Neuronal stem cell (in vitro differentiated cells): ENCODE results near the gene NOP16.
A peak's percentile ranks its signal among the peaks of the same experiment; 100 is the strongest.

Experiments
- DNase-seq: peaks from one replicate; pipeline ENCODE4 v3.0.0-alpha.2; 2013; ENCODE audit warnings: low spot score
- H2AFZ ChIP-seq: one replicate; pipeline ENCODE4 v1.6.1; 2013; ENCODE audit warnings: mild to moderate bottlenecking, low read length, inconsistent platforms
- H2AK5ac ChIP-seq: 2 replicates; pipeline ENCODE4 v1.6.1; 2013; ENCODE audit warnings: low read depth, mild to moderate bottlenecking, inconsistent platforms, low read length, moderate library complexity, mixed read lengths
- H2BK120ac ChIP-seq: 2 replicates; pipeline ENCODE4 v1.6.1; 2013; ENCODE audit warnings: low read depth, mild to moderate bottlenecking, inconsistent platforms, low read length, moderate library complexity, mixed read lengths
- H2BK12ac ChIP-seq: one replicate; pipeline ENCODE4 v1.6.1; 2013; ENCODE audit warnings: low read length, inconsistent platforms
- H2BK15ac ChIP-seq: 2 replicates; pipeline ENCODE4 v1.6.1; 2013; ENCODE audit warnings: mild to moderate bottlenecking, low read length, inconsistent platforms, mixed read lengths
- H2BK5ac ChIP-seq: one replicate; pipeline ENCODE4 v1.6.1; 2013; ENCODE audit warnings: inconsistent platforms, mild to moderate bottlenecking, low read length, moderate library complexity
- H3K14ac ChIP-seq: one replicate; pipeline ENCODE4 v1.6.1; 2013; ENCODE audit warnings: low read length, inconsistent platforms
- H3K18ac ChIP-seq: 2 replicates; pipeline ENCODE4 v1.6.1; 2013; ENCODE audit warnings: low read length, inconsistent platforms
- H3K23ac ChIP-seq: 2 replicates; pipeline ENCODE4 v1.6.1; 2013; ENCODE audit warnings: low read depth, mild to moderate bottlenecking, mixed read lengths, low read length, inconsistent platforms; ENCODE audit not compliant: poor library complexity
- H3K27ac ChIP-seq: replicated peaks from 3 replicates; pipeline ENCODE4 v1.5.1; 2013; ENCODE audit warnings: low read length, inconsistent platforms
- H3K27me3 ChIP-seq, 3 experiments: 2 replicates each; pipeline ENCODE4 v1.6.1; 2013; ENCODE audit warnings: low read length in 3 of 3, mild to moderate bottlenecking in 2 of 3, inconsistent platforms in 1 of 3, low read depth in 1 of 3, mixed read lengths in 1 of 3, moderate library complexity in 1 of 3; ENCODE audit not compliant: control insufficient read depth in 3 of 3, insufficient read depth in 3 of 3
- H3K36me3 ChIP-seq, 2 donors: replicated peaks in 1 of 2; 2 replicates each; pipeline ENCODE4 v1.6.1; 2013; ENCODE audit warnings: low read length in 2 of 2; ENCODE audit not compliant: control insufficient read depth in 2 of 2, insufficient read depth in 2 of 2
- H3K4ac ChIP-seq: 2 replicates; pipeline ENCODE4 v1.6.1; 2013; ENCODE audit warnings: inconsistent platforms, mild to moderate bottlenecking, low read length, moderate library complexity
- H3K4me1 ChIP-seq, 2 donors: 1 replicate in 1 of 2; 2 replicates in 1 of 2; pipeline ENCODE4 v1.6.1; 2013; ENCODE audit warnings: low read length in 2 of 2, low read depth in 1 of 2; ENCODE audit not compliant: control insufficient read depth in 2 of 2, insufficient read depth in 1 of 2
- H3K4me2 ChIP-seq: one replicate; pipeline ENCODE4 v1.6.1; 2013; ENCODE audit warnings: mild to moderate bottlenecking, low read length, inconsistent platforms; ENCODE audit not compliant: insufficient read depth, poor library complexity, severe bottlenecking
- H3K4me3 ChIP-seq, 2 donors: 2 replicates each; pipeline ENCODE4 v1.5.1; 2013; ENCODE audit warnings: low read length in 2 of 2, mild to moderate bottlenecking in 2 of 2, inconsistent platforms in 1 of 2, moderate library complexity in 1 of 2
- H3K79me1 ChIP-seq: one replicate; pipeline ENCODE4 v1.6.1; 2013; ENCODE audit warnings: low read depth, mild to moderate bottlenecking, inconsistent platforms, low read length, moderate library complexity
- H3K9ac ChIP-seq: one replicate; pipeline ENCODE4 v1.6.1; 2013; ENCODE audit warnings: mild to moderate bottlenecking, low read depth, low read length, inconsistent platforms; ENCODE audit not compliant: poor library complexity
- H3K9me3 ChIP-seq, 2 donors: replicated peaks in 1 of 2; 2 replicates each; pipeline versions ENCODE3 to v1.6.1; 2013; ENCODE audit warnings: low read length in 2 of 2, mild to moderate bottlenecking in 2 of 2, inconsistent platforms in 1 of 2, low read depth in 1 of 2, mixed read lengths in 1 of 2, moderate library complexity in 1 of 2; ENCODE audit not compliant: control insufficient read depth in 2 of 2, insufficient read depth in 1 of 2
- H4K8ac ChIP-seq: one replicate; pipeline ENCODE4 v1.6.1; 2013; ENCODE audit warnings: low read depth, mild to moderate bottlenecking, inconsistent platforms, low read length, moderate library complexity
- H4K91ac ChIP-seq: one replicate; pipeline ENCODE4 v1.6.1; 2013; ENCODE audit warnings: low read length, low read depth, mild to moderate bottlenecking, inconsistent platforms; ENCODE audit not compliant: poor library complexity
- WGBS, 2 donors: extraction: QIAGEN DNeasy Blood & Tissue Kit; methylation state at CpG; one replicate each; pipeline ENCODE4 v1.1.7; 2013; ENCODE audit warnings: missing lambda C conversion rate in 2 of 2, mixed read lengths in 1 of 2; ENCODE audit not compliant: insufficient read length in 2 of 2, insufficient replicate concordance in 1 of 2; ENCODE audit errors: extremely low coverage in 2 of 2; 5-methylcytosine and 5-hydroxymethylcytosine counted together

The NOP16 gene

GRCh38 chr5:176391999-176392398, 3.6 kb upstream of the NOP16 start:
- Histone ChIP-seq H3K4me3 (no peak overlapping the region), H3K4me1 (peaks cover 1 to 9% of the 10 kb centered on the region in 2 donors), H3K27me3 (no peaks in the 10 kb centered on the region), H3K23ac (no peak overlapping the region), H3K27ac (no peak overlapping the region), H3K9me3 (no peaks in the 10 kb centered on the region), H3K4me2 (no peak overlapping the region), H4K8ac (no peak overlapping the region), H2BK12ac (no peak overlapping the region), H2BK120ac (no peak overlapping the region), H2BK15ac (no peak overlapping the region), H3K36me3 (peaks cover 11 to 32% of the 10 kb centered on the region in 2 donors), H2AK5ac (no peak overlapping the region), H3K18ac (no peak overlapping the region), H3K9ac (no peak overlapping the region), H2AFZ (no peak overlapping the region), H4K91ac (no peak overlapping the region), H3K79me1 (peaks cover 7% of the 10 kb centered on the region), H3K4ac (no peak overlapping the region), H2BK5ac (no peak overlapping the region), H3K14ac (no peak overlapping the region)
- DNase-seq, result no peak
- no CpG with 5 or more reads among the region's 4 CpGs for WGBS, 2 donors

DNA sequence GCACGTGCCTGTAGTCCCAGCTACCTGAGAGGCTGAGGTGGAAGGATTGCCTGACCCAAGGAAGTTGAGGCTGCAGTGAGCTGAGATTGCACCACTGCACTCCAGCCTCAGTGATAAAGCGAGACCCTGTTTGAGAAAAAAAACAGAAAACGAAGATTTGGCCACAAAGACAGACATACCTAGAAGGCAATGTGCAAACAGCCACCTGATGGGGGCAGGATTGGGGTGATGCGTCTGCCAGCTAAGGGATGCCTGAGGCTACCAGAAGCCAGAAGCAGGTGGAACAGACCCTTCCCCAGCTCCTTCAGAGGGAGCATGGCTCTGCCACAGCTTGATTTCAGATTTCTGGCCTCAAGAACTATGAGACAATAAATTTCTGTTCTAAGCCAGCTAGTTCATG, 3.1 kb upstream of the NOP16 start:
- H3K18ac ChIP-seq, result no peak overlapping the region
- H4K91ac ChIP-seq, result no peak overlapping the region
- H2BK12ac ChIP-seq, result no peak overlapping the region
- no peaks in the 10 kb centered on the region for H3K27me3 ChIP-seq
- H3K14ac ChIP-seq, result no peak overlapping the region
- H3K4me3 ChIP-seq, result no peak overlapping the region
- no peak overlapping the region for H4K8ac ChIP-seq
- H2BK15ac ChIP-seq, result no peak overlapping the region
- peaks cover 6% of the 10 kb centered on the region for H3K79me1 ChIP-seq
- no peak overlapping the region for H3K4ac ChIP-seq
- H3K23ac ChIP-seq, result no peak overlapping the region
- no peak overlapping the region for H3K9ac ChIP-seq
- no peaks in the 10 kb centered on the region for H3K9me3 ChIP-seq
- no peak overlapping the region for H3K4me2 ChIP-seq
- H2BK5ac ChIP-seq, result no peak overlapping the region
- H2AFZ ChIP-seq, result no peak overlapping the region
- H3K27ac ChIP-seq, result no peak overlapping the region
- no peak overlapping the region for H2AK5ac ChIP-seq
- peaks cover 12 to 37% of the 10 kb centered on the region in 2 donors for H3K36me3 ChIP-seq
- H2BK120ac ChIP-seq, result no peak overlapping the region
- no CpG with 5 or more reads among the region's 4 CpGs for WGBS, 2 donors
- DNase-seq, result no peak
- H3K4me1 ChIP-seq, result peaks cover 1 to 10% of the 10 kb centered on the region in 2 donors

DNA sequence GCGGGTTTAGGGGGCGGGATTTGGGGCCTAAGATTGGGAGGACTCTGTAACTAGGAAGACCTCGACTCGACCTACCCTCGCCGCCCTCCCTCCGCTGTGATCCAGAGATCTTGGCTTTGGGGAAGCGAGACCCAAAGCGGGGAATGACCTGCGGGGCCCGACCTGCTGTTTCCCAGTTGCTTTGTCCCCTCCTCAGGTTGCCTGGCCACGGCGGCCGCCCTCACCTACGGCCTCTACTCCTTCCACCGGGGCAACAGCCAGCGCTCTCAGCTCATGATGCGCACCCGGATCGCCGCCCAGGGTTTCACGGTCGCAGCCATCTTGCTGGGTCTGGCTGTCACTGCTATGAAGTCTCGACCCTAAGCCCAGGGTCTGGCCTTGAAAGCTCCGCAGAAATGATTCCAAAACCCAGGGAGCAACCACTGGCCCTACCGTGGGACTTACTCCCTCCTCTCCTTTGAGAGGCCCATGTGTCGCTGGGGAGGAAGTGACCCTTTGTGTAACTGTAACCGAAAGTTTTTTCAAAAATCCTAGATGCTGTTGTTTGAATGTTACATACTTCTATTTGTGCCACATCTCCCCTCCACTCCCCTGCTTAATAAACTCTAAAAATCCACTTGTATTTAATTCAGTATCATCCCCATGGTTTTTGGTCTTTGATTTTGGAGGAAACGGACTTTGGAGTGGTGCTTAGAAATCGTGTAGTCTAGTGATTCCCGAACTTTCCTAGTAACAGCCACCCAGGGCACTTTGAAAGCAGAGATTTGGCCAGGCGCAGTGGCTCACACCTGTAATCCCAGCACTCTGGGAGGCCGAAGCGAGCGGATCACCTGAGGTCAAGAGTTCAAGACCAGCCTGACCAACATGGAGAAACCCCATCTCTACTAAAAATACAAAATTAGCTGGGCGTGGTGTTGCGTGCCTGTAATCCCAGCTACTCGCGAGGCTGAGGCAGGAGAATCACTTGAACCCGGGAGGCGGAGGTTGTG, 1.0 kb upstream of the NOP16 start:
- H3K36me3 ChIP-seq, result peaks cover 11 to 57% of the 10 kb centered on the region in 2 donors
- H3K9ac ChIP-seq, result peak overlapping the region; percentile 97
- no peaks in the 10 kb centered on the region for H3K27me3 ChIP-seq
- WGBS, 2 donors, result no CpG with 5 or more reads among the region's 41 CpGs
- H3K4ac ChIP-seq, result no peak overlapping the region
- H2AK5ac ChIP-seq, result no peak overlapping the region
- no peak overlapping the region for H2BK12ac ChIP-seq
- peak overlapping the region; percentile 83 for H2BK5ac ChIP-seq
- peak overlapping the region; percentile 70 for H3K23ac ChIP-seq
- H3K4me2 ChIP-seq, result peak overlapping the region; percentile 72
- peak overlapping the region; percentile 61 for H3K18ac ChIP-seq
- H3K27ac ChIP-seq, result peak overlapping the region; percentile 84
- peak overlapping the region; percentile 30 for H2BK15ac ChIP-seq
- H3K9me3 ChIP-seq, result no peaks in the 10 kb centered on the region
- no peak overlapping the region for H2BK120ac ChIP-seq
- no peak overlapping the region for H4K91ac ChIP-seq
- peak overlapping the region; percentile 84 to 89 for H3K4me3 ChIP-seq
- H3K4me1 ChIP-seq, result peaks cover 1 to 10% of the 10 kb centered on the region in 2 donors
- peak overlapping the region; percentile 92 for H2AFZ ChIP-seq
- H3K79me1 ChIP-seq, result peaks cover 3% of the 10 kb centered on the region
- H3K14ac ChIP-seq, result no peak overlapping the region
- no peak overlapping the region for H4K8ac ChIP-seq
- no peak for DNase-seq

- Histone ChIP-seq H2AK5ac (no peak overlapping the region), H3K9ac (peak overlapping the region; percentile 82), H3K79me1 (peaks cover 3% of the 10 kb centered on the region), H2BK15ac (no peak overlapping the region), H2BK5ac (no peak overlapping the region), H2AFZ (peak overlapping the region; percentile 92), H3K4me2 (peak overlapping the region; percentile 98), H3K36me3 (peaks cover 18 to 66% of the 10 kb centered on the region in 2 donors), H3K9me3 (no peaks in the 10 kb centered on the region), H2BK12ac (no peak overlapping the region), H3K4ac (no peak overlapping the region), H3K18ac (no peak overlapping the region), H3K23ac (no peak overlapping the region), H3K27ac (no peak overlapping the region), H3K4me1 (peaks cover 1 to 10% of the 10 kb centered on the region in 2 donors), H3K14ac (peak overlapping the region; percentile 49), H4K8ac (no peak overlapping the region), H3K27me3 (no peaks in the 10 kb centered on the region), H2BK120ac (no peak overlapping the region), H4K91ac (no peak overlapping the region), H3K4me3 (peak overlapping the region; percentile 84 to 88)
- WGBS, 2 donors, result no CpG with 5 or more reads among the region's 29 CpGs
- DNase-seq, result no peak
These were observed 375 bp downstream of the NOP16 start for GRCh38 chr5:176388003-176388443.
